Measurements from ENCODE around the gene STX18. TPM values are rescaled to one million over a fixed set of nuclear protein-coding genes. Genes with fewer than 3 reads are reported as not detected.

STX18 gene
- total RNA-seq, 1 donor from 2014 or later = 21.1 TPM

- H3K27me3 Mint-ChIP-seq (ENCODE audit: low read depth) = no peaks in the 10 kb centered on the region
- H3K4me3 Mint-ChIP-seq (ENCODE audit: unreplicated experiment) = no peak overlapping the region
- H3K36me3 Mint-ChIP-seq (ENCODE audit: low read depth) = no peaks in the 10 kb centered on the region
- H3K9me3 Mint-ChIP-seq (ENCODE audit: low read depth) = no peaks in the 10 kb centered on the region
- H3K4me1 Mint-ChIP-seq (ENCODE audit: low read depth) = no peaks in the 10 kb centered on the region
- H3K27ac Mint-ChIP-seq (ENCODE audit: unreplicated experiment) = no peak overlapping the region
- no peak for DNase-seq (ENCODE audit: low spot score)
- no peak for TF ChIP-seq CTCF (IDR thresholded peaks at IDR 0.05)
Observed at GRCh38 chr4:4532371-4533154, 9.3 kb downstream of the STX18 start.

GRCh38 chr4:4529392-4529791, 12.5 kb downstream of the STX18 start:
- Mint-ChIP-seq H3K36me3 (ENCODE audit: low read depth) (no peaks in the 10 kb centered on the region), H3K9me3 (ENCODE audit: low read depth) (no peaks in the 10 kb centered on the region), H3K4me3 (ENCODE audit: unreplicated experiment) (no peak overlapping the region), H3K27me3 (ENCODE audit: low read depth) (no peaks in the 10 kb centered on the region), H3K4me1 (ENCODE audit: low read depth) (no peaks in the 10 kb centered on the region), H3K27ac (ENCODE audit: unreplicated experiment) (no peak overlapping the region)
- TF ChIP-seq CTCF (IDR thresholded peaks at IDR 0.05) = no peak
- DNase-seq (ENCODE audit: low spot score) = no peak

GRCh38 chr4:4526401-4526800, 15.4 kb downstream of the STX18 start:
- Mint-ChIP-seq H3K36me3 (ENCODE audit: low read depth) (no peaks in the 10 kb centered on the region), H3K4me3 (ENCODE audit: unreplicated experiment) (no peak overlapping the region), H3K4me1 (ENCODE audit: low read depth) (peaks cover 17% of the 10 kb centered on the region), H3K27me3 (ENCODE audit: low read depth) (no peaks in the 10 kb centered on the region), H3K27ac (ENCODE audit: unreplicated experiment) (no peak overlapping the region), H3K9me3 (ENCODE audit: low read depth) (no peaks in the 10 kb centered on the region)
- TF ChIP-seq CTCF (IDR thresholded peaks at IDR 0.05) = no peak
- no peak for DNase-seq (ENCODE audit: low spot score)

- peak; percentile 5 for TF ChIP-seq CTCF (IDR thresholded peaks at IDR 0.05)
- no peaks in the 10 kb centered on the region for H3K36me3 Mint-ChIP-seq (ENCODE audit: low read depth)
- H3K9me3 Mint-ChIP-seq (ENCODE audit: low read depth) = no peaks in the 10 kb centered on the region
- no peak for DNase-seq (ENCODE audit: low spot score)
- no peak overlapping the region for H3K27ac Mint-ChIP-seq (ENCODE audit: unreplicated experiment)
- no peak overlapping the region for H3K4me3 Mint-ChIP-seq (ENCODE audit: unreplicated experiment)
- H3K27me3 Mint-ChIP-seq (ENCODE audit: low read depth) = no peaks in the 10 kb centered on the region
- H3K4me1 Mint-ChIP-seq (ENCODE audit: low read depth) = peaks cover 32% of the 10 kb centered on the region
Observed at GRCh38 chr4:4524364-4524763, 17.5 kb downstream of the STX18 start.

GRCh38 chr4:4521731-4522130, 20.1 kb downstream of the STX18 start:
- Mint-ChIP-seq H3K27me3 (ENCODE audit: low read depth) (no peaks in the 10 kb centered on the region), H3K4me3 (ENCODE audit: unreplicated experiment) (no peak overlapping the region), H3K36me3 (ENCODE audit: low read depth) (no peaks in the 10 kb centered on the region), H3K27ac (ENCODE audit: unreplicated experiment) (no peak overlapping the region), H3K4me1 (ENCODE audit: low read depth) (peaks cover 33% of the 10 kb centered on the region), H3K9me3 (ENCODE audit: low read depth) (no peaks in the 10 kb centered on the region)
- no peak for TF ChIP-seq CTCF (IDR thresholded peaks at IDR 0.05)
- no peak for DNase-seq (ENCODE audit: low spot score)
